HuH-7.5 (cell line): ENCODE results near the gene TPP2.

ENCODE experiments used
- DNase-seq: peaks from one replicate; pipeline ENCODE4 v3.0.0; 2011; ENCODE audit warnings: low spot score

Gene TPP2

GRCh38 chr13:102657630-102658029 is 60.8 kb downstream of the TPP2 start:
- DNase-seq = no peak

GRCh38 chr13:102658660-102659059 is 61.9 kb downstream of the TPP2 start:
- DNase-seq = no peak

GRCh38 chr13:102659168-102659713 is 62.5 kb downstream of the TPP2 start:
- no peak for DNase-seq

- DNase-seq = no peak
These were observed 70.2 kb downstream of the TPP2 start for GRCh38 chr13:102667023-102667422.

GRCh38 chr13:102667911-102668310 is 71.1 kb downstream of the TPP2 start:
- no peak for DNase-seq

GRCh38 chr13:102670130-102670529 is 73.3 kb downstream of the TPP2 start:
- no peak for DNase-seq

- no peak for DNase-seq
These were observed 78.3 kb downstream of the TPP2 start for GRCh38 chr13:102675115-102675514.

GRCh38 chr13:102677122-102677521 is 80.3 kb downstream of the TPP2 start:
- no peak for DNase-seq

GRCh38 chr13:102678339-102679107 is 81.7 kb downstream of the TPP2 start:
- no peak for DNase-seq

- DNase-seq = no peak
These were observed 82.8 kb downstream of the TPP2 start for GRCh38 chr13:102679449-102680132.

GRCh38 chr13:102680133-102680717 is 83.4 kb downstream of the TPP2 start:
- DNase-seq = no peak

GRCh38 chr13:102680842-102681740 is 84.3 kb downstream of the TPP2 start:
- DNase-seq = no peak

- DNase-seq = no peak
These were observed 85.4 kb downstream of the TPP2 start for GRCh38 chr13:102682211-102682610.

GRCh38 chr13:102682727-102683126 is 85.9 kb downstream of the TPP2 start:
- no peak for DNase-seq

- DNase-seq = no peak
These were observed 86.9 kb downstream of the TPP2 start for GRCh38 chr13:102683637-102684036.

- no peak for DNase-seq
These were observed 89.2 kb downstream of the TPP2 start for GRCh38 chr13:102686024-102686423.

GRCh38 chr13:102687520-102687919 is 90.7 kb downstream of the TPP2 start:
- DNase-seq = no peak

- DNase-seq = no peak
These were observed 91.7 kb downstream of the TPP2 start for GRCh38 chr13:102688306-102688973.

- DNase-seq = no peak
These were observed 94.1 kb downstream of the TPP2 start for GRCh38 chr13:102690883-102691282.

- DNase-seq = no peak
These were observed 95.7 kb downstream of the TPP2 start for GRCh38 chr13:102692491-102692826.

GRCh38 chr13:102693250-102693649 is 96.5 kb downstream of the TPP2 start:
- DNase-seq = no peak
